GM21576 (cell line): ENCODE measurements around the gene POTEF.
"Not testable (repeated sequence)": the region's sequence is repeated elsewhere in the genome, so short reads cannot be mapped to it uniquely, and the experiment has no call there.

Source experiments
- ATAC-seq: cut with Tn5 transposase; IDR thresholded peaks from one replicate; pipeline ENCODE4 v1.9.1; 2021; ENCODE audit warnings: mild to moderate bottlenecking, moderate library complexity; ENCODE audit not compliant: unreplicated experiment

POTEF gene

GRCh38 chr2:130135692-130136541, 6.9 kb upstream of the POTEF start:
- no peak for ATAC-seq

DNA sequence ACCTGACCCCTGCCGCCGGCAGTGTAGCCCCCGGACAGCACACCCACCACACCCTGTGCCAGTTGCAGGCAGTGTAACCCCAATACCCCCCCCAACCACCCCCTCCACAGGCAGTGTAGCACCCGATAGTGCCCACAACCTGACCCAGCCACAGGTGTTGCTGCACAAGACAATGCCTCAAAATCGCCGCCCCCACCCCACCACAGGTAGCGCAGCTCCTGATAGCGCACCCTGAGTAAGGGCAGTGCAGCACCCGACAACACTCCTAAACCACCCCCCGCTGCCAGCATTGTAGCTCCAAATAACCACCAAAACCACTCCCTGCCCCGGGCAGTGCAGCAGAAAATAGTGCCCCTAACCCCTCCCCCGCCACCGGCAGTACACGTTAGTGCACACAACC, 558 bp downstream of the POTEF start:
- not testable (repeated sequence) for ATAC-seq

- ATAC-seq: not testable (repeated sequence)
Observed at GRCh38 chr2:130127726-130128125, 1.3 kb downstream of the POTEF start.

DNA sequence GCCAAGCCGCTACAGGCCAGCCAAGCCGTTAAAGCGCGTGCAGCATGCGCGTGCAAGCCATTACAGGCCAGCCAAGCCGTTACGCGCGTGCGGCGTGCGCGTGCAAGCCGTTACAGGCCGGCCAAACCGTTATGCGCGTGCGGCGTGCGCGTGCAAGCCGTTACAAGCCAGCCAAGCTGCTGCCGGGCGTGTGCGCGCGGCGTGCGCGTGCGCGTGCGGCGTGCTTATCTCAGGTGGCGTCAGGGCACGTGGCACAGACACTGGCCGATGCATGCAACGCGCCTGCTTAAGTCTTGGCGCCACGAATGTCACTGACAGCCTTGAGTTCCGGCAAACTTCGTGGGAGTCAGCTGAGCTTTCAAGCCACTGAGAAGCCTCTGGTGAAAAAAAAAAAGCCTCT, 8.1 kb downstream of the POTEF start:
- not testable (repeated sequence) for ATAC-seq

DNA sequence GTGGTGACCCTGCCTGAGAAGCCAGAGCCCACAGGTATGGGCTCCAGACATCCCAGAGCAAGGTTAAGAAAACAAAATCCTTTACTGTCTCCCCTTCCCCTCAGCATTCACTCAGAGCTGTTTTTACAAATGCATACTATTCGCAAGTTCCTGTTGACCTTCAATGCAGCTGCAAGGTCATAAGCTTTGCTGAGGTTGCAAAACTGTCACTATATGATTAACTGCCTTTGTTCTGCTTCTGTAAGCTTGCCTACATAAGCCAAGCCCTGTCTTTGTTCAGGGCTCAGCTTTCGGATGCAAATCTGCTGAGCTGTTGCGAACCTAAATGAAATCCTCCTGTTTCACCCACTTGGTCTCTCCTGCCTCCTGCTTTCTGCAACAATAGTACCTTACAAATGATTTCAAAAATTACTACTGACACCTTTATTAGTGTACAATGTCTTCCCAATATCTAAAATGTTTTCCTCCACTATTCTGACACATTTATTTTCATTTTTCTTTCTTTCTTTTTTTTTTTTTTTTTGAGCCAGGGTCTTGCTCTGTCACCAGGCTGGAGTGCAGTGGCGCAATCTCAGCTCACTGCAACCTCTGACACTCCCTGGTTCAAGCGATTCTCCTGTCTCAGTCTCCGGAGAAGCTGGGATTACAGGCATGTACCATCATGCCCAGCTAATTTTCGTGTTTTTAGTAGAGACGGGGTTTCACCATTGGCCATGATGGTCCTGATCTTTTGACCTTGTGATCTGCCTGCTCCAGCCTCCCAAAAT, 26.2 kb downstream of the POTEF start:
- ATAC-seq: not testable (repeated sequence)

GRCh38 chr2:130062645-130063044, 66.4 kb downstream of the POTEF start:
- ATAC-seq: not testable (repeated sequence)

- ATAC-seq: not testable (repeated sequence)
Observed at GRCh38 chr2:130059982-130060381, 69.0 kb downstream of the POTEF start.

GRCh38 chr2:130056336-130056735, 72.7 kb downstream of the POTEF start:
- ATAC-seq: not testable (repeated sequence)

- ATAC-seq: not testable (repeated sequence)
Observed at GRCh38 chr2:130053217-130053911, 75.7 kb downstream of the POTEF start.

GRCh38 chr2:130052376-130052775, 76.6 kb downstream of the POTEF start:
- ATAC-seq: not testable (repeated sequence)

DNA sequence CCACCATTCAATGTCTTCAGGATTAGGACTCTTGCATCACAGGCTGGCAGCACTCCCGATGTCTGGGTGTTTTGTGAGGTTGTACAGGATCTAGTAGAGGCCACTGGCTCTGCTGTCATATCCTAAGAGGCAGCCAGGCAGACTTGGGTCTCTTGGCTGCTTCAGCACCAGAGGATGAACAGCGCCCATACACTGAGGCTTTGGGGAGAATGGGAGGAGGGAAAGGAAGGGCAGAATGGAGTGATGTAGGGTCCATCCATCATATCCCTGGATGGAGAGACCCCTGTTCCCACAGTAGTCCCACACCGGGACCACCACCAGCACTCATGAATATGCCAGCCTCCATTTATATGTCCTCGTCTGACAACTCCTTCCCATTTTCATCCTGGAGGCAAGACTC, 80.6 kb downstream of the POTEF start:
- ATAC-seq: not testable (repeated sequence)

DNA sequence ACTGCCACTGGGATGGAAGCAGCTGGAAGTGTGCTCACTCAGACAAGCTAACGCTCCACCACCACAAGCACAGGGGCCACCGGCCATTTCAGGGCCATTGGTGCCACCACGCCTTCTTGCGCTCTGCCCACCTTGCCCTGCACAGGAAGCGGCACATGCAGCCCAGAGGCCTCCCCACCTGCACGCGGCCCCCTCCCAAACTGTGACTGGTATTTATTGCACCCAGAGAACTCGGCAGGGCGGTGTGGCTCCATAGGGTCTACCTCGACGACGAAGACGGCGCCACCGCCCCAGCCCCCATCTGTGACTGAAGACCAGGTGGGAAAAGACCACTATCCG, 90.8 kb downstream of the POTEF start:
- not testable (repeated sequence) for ATAC-seq

DNA sequence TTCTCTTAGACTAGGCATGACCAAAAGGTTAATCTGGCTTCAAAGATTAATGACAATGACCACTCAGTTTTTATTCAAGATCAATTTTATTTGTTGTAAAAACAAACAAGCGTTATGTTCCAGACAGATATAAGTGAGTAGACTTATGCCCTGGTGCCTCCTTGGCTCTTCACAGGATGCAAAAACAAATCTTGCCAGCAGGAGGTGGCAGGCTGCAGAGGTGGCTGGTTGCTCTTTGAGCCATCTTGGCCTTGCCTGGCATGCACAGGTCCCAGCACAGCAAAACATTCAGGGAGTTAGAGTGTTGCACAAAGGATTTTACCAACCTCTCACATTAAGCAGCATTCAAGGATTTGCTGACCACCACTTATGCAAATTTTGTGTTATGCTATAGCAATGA, 103.1 kb downstream of the POTEF start:
- not testable (repeated sequence) for ATAC-seq
